Mesenchymal stem cell (in vitro differentiated cells and primary cell): Measurements from ENCODE around the gene ZFP91.

Source experiments
- DNase-seq: peaks from one replicate; pipeline ENCODE4 v3.0.0-alpha.2; 2013
- H2AFZ ChIP-seq: one replicate; pipeline ENCODE4 v1.6.1; 2013; ENCODE audit warnings: low read depth, mild to moderate bottlenecking, control low read depth, inconsistent platforms, low read length, moderate library complexity
- H2AK5ac ChIP-seq: 2 replicates; pipeline ENCODE4 v1.6.1; 2013; ENCODE audit warnings: low read length, moderate library complexity, mild to moderate bottlenecking, inconsistent platforms; ENCODE audit not compliant: severe bottlenecking
- H2BK120ac ChIP-seq: one replicate; pipeline ENCODE4 v1.6.1; 2013; ENCODE audit warnings: low read depth, mild to moderate bottlenecking, inconsistent platforms, low read length, moderate library complexity
- H2BK12ac ChIP-seq, 2 experiments: one replicate each; pipeline ENCODE4 v1.6.1; 2013; ENCODE audit warnings: inconsistent platforms in 2 of 2, low read length in 2 of 2, mild to moderate bottlenecking in 2 of 2, moderate library complexity in 2 of 2, control low read depth in 1 of 2
- H2BK15ac ChIP-seq: one replicate; pipeline ENCODE4 v1.6.1; 2013; ENCODE audit warnings: mild to moderate bottlenecking, low read depth, inconsistent platforms; ENCODE audit not compliant: poor library complexity, severe bottlenecking
- H2BK5ac ChIP-seq: 2 replicates; pipeline ENCODE4 v1.6.1; 2013; ENCODE audit warnings: low read depth, mild to moderate bottlenecking, low read length, control low read depth, inconsistent platforms; ENCODE audit not compliant: poor library complexity, severe bottlenecking
- H3K14ac ChIP-seq, 2 experiments: one replicate each; pipeline ENCODE4 v1.6.1; 2013; ENCODE audit warnings: inconsistent platforms in 2 of 2, low read length in 2 of 2, control low read depth in 1 of 2, mild to moderate bottlenecking in 1 of 2, moderate library complexity in 1 of 2
- H3K18ac ChIP-seq, 2 experiments: one replicate each; pipeline ENCODE4 v1.6.1; 2013; ENCODE audit warnings: inconsistent platforms in 2 of 2, low read length in 2 of 2, control low read depth in 1 of 2, low read depth in 1 of 2, mild to moderate bottlenecking in 1 of 2
- H3K23ac ChIP-seq, 2 experiments: one replicate each; pipeline ENCODE4 v1.6.1; 2013; ENCODE audit warnings: inconsistent platforms in 2 of 2, low read length in 2 of 2, mild to moderate bottlenecking in 2 of 2, moderate library complexity in 2 of 2, control low read depth in 1 of 2
- H3K27ac ChIP-seq: 2 replicates; pipeline ENCODE4 v1.5.1; 2013; ENCODE audit warnings: mild to moderate bottlenecking, moderate library complexity, low read length, control low read depth, inconsistent platforms; ENCODE audit not compliant: poor library complexity, severe bottlenecking
- H3K27me3 ChIP-seq, 2 experiments: 2 replicates each; pipeline versions ENCODE4 v1.6.1 to v1.7.0; 2013; ENCODE audit warnings: low read length in 2 of 2, mild to moderate bottlenecking in 2 of 2, moderate library complexity in 2 of 2, control low read depth in 1 of 2, inconsistent platforms in 1 of 2; ENCODE audit not compliant: control insufficient read depth in 1 of 2, insufficient read depth in 1 of 2
- H3K36me3 ChIP-seq, 2 experiments: 2 replicates each; pipeline versions ENCODE4 v1.6.1 to v1.7.0; 2013; ENCODE audit warnings: low read length in 2 of 2, control low read depth in 1 of 2, inconsistent platforms in 1 of 2, low read depth in 1 of 2, mild to moderate bottlenecking in 1 of 2; ENCODE audit not compliant: insufficient read depth in 2 of 2, control insufficient read depth in 1 of 2
- H3K4ac ChIP-seq, 2 experiments: one replicate each; pipeline ENCODE4 v1.6.1; 2013; ENCODE audit warnings: inconsistent platforms in 2 of 2, low read length in 2 of 2, mild to moderate bottlenecking in 2 of 2, moderate library complexity in 2 of 2, control low read depth in 1 of 2, low read depth in 1 of 2
- H3K4me1 ChIP-seq: 2 replicates; pipeline ENCODE4 v1.6.1; 2013; ENCODE audit warnings: low read depth, low read length, control low read depth; ENCODE audit not compliant: control insufficient read depth, insufficient read depth
- H3K4me2 ChIP-seq: 2 replicates; pipeline ENCODE4 v1.6.1; 2013; ENCODE audit warnings: low read length, mild to moderate bottlenecking, inconsistent platforms; ENCODE audit not compliant: poor library complexity, severe bottlenecking
- H3K4me3 ChIP-seq, 2 experiments: 2 replicates each; pipeline versions ENCODE4 v1.5.1 to v1.7.0; 2013; ENCODE audit warnings: low read length in 2 of 2, mild to moderate bottlenecking in 2 of 2, control low read depth in 1 of 2, low read depth in 1 of 2; ENCODE audit not compliant: insufficient read depth in 1 of 2
- H3K79me1 ChIP-seq: replicated peaks from 2 replicates; pipeline ENCODE4 v1.6.1; 2013; ENCODE audit warnings: mild to moderate bottlenecking, control low read depth, low read length, inconsistent platforms; ENCODE audit not compliant: poor library complexity, severe bottlenecking
- H3K9ac ChIP-seq: 2 replicates; pipeline ENCODE4 v1.7.0; 2013; ENCODE audit warnings: mild to moderate bottlenecking, low read length, moderate library complexity
- H3K9me3 ChIP-seq: 2 replicates; pipeline ENCODE4 v1.7.0; 2013; ENCODE audit warnings: mild to moderate bottlenecking, low read length; ENCODE audit not compliant: control insufficient read depth
- H4K8ac ChIP-seq: one replicate; pipeline ENCODE4 v1.6.1; 2013; ENCODE audit warnings: inconsistent platforms, mild to moderate bottlenecking, low read length, moderate library complexity
- H4K91ac ChIP-seq: one replicate; pipeline ENCODE4 v1.6.1; 2013; ENCODE audit warnings: mild to moderate bottlenecking, low read length, inconsistent platforms
- WGBS: methylation state at CpG from one replicate; pipeline ENCODE4 v1.1.7; 2013; ENCODE audit warnings: mixed read lengths; 5-methylcytosine and 5-hydroxymethylcytosine counted together

ZFP91 gene

DNA sequence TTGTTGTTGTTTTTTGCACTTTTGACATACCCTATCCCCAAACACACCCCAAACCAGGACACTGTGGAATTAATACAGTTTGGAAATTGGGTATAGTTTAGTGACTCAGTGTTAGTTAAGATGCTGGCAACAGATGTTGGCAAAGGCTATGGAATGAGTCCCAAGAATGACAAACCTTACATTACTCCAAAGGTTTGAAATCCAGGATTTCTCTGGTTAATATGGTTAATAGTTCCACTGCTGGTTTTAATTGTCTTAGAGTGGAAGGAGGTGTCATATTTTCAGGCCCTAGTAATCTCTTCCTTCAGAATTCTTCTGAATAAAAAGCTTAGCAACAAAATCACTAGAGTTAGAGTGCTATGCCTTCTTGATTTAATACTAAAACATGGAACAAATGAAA is 4.0 kb upstream of the ZFP91 start:
- Histone ChIP-seq H3K4me3 (peak overlapping the region in 1 of 2 experiments; percentile 85), H3K9ac (peak overlapping the region; percentile 99), H3K27ac (peak overlapping the region; percentile 72), H3K9me3 (peaks cover 8% of the 10 kb centered on the region), H3K14ac (no peak overlapping the region), H3K4ac (no peak overlapping the region), H4K8ac (no peak overlapping the region), H2BK12ac (no peak overlapping the region), H3K79me1 (peaks cover 8% of the 10 kb centered on the region), H3K18ac (no peak overlapping the region), H2AK5ac (no peak overlapping the region), H2BK120ac (no peak overlapping the region), H2BK5ac (no peak overlapping the region), H3K27me3 (no peaks in the 10 kb centered on the region), H3K4me2 (no peak overlapping the region), H2BK15ac (no peak overlapping the region), H4K91ac (no peak overlapping the region), H2AFZ (no peak overlapping the region), H3K4me1 (peaks cover 7% of the 10 kb centered on the region), H3K23ac (no peak overlapping the region), H3K36me3 (peaks cover 2 to 10% of the 10 kb centered on the region in 2 experiments)
- peak; percentile 10 for DNase-seq

DNA sequence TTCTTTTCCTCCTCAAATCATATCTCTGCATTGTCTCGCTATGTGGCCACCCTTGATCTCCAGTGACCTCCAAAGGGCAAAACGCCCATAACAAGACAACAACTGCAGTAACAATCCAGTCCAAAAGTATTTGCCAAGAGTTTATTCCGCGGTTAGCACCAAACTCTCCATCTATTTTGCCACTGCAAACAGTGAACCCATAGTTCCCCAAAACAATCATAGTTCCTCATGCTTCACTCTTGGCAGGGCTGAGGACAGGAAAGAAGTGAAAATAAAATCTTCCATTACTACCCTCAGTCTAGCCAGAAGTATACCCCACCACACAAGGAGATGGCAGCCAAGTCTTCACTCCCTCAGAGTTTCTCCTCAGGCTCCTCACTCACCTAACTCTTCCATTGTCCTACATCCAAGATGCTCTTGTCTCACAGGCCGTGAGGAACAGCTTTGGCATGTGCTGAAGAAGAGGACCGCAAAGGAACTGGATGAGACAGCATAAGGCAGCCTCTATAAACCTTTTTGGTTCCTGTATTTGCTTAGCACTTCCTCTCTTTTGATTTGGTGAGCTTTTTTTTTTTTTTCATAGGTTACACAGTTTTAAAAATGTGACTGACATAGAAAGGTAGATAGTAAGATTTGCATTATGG is 3.4 kb upstream of the ZFP91 start, which contains the start of gene LPXN:
Gene LPXN, minus strand, starts transcription at position 480 of the 644 bp plus-strand sequence. Its CDS starts 84 bp downstream, at position 396.
- no peak within 1 kb of the TSS for H2BK15ac ChIP-seq
- H2BK12ac ChIP-seq: peak within 1 kb of the TSS; percentile 10 to 87
- H3K36me3 ChIP-seq: peaks cover 0 to 6% of the 10 kb centered on the region in 2 experiments
- H4K91ac ChIP-seq: no peak within 1 kb of the TSS
- peak within 1 kb of the TSS in 1 of 2 experiments; percentile 54 for H3K4ac ChIP-seq
- peak within 1 kb of the TSS; percentile 79 for H3K27ac ChIP-seq
- peaks cover 7% of the 10 kb centered on the region for H3K4me1 ChIP-seq
- H2BK5ac ChIP-seq: peak within 1 kb of the TSS; percentile 3
- WGBS: 94% methylated on average over 6 of the region's 6 CpGs
- H3K14ac ChIP-seq: no peak within 1 kb of the TSS
- H4K8ac ChIP-seq: peak within 1 kb of the TSS; percentile 61
- H2AK5ac ChIP-seq: peak within 1 kb of the TSS; percentile 83
- H3K27me3 ChIP-seq: no peaks in the 10 kb centered on the region
- peak within 1 kb of the TSS; percentile 99 for H3K9ac ChIP-seq
- H3K9me3 ChIP-seq: peaks cover 5% of the 10 kb centered on the region
- no peak within 1 kb of the TSS for H2BK120ac ChIP-seq
- H3K18ac ChIP-seq: peak within 1 kb of the TSS in 1 of 2 experiments; percentile 4
- peak within 1 kb of the TSS; percentile 83 for H3K4me2 ChIP-seq
- peaks cover 7% of the 10 kb centered on the region for H3K79me1 ChIP-seq
- peak; percentile 18 for DNase-seq
- H2AFZ ChIP-seq: no peak within 1 kb of the TSS
- peak within 1 kb of the TSS in 1 of 2 experiments; percentile 85 for H3K4me3 ChIP-seq
- H3K23ac ChIP-seq: no peak within 1 kb of the TSS

DNA sequence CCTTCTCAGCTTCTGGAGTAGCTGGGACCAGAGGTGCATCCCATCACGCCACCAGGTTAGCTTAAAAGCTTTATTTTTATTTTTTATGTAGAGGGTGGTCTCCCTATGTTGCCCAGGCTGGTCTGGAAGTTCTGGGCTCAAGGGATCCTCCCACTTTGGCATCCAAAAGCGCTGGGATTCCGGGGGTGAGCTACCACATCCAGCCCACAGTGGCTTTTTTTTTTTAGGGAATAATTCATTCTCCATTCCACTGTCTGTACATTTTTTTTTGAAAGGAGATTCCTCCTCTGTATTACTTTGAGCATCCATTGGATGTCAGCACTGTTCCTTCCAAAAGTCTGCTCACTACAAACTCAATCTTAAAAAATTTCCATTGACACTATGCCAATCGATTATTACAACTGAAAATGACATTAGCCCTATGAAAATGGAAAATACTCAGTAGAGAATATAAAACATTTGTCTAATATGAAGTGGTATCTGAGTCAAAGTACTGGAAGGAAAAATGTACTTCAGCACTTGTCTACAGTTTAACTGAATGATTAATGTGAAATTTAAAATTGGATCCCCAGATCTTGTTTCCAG is 1.9 kb upstream of the ZFP91 start:
- Histone ChIP-seq H3K27ac (peak overlapping the region; percentile 100), H3K4ac (peak overlapping the region in 1 of 2 experiments; percentile 54), H2BK12ac (peak overlapping the region in 1 of 2 experiments; percentile 87), H3K14ac (no peak overlapping the region), H2BK5ac (no peak overlapping the region), H3K9ac (peak overlapping the region; percentile 99), H3K79me1 (peaks cover 2% of the 10 kb centered on the region), H2AK5ac (peak overlapping the region; percentile 83), H2BK15ac (peak overlapping the region; percentile 66), H4K91ac (no peak overlapping the region), H4K8ac (peak overlapping the region; percentile 60), H2AFZ (no peak overlapping the region), H3K9me3 (no peaks in the 10 kb centered on the region), H3K4me3 (peak overlapping the region in 1 of 2 experiments; percentile 85), H3K23ac (no peak overlapping the region), H3K36me3 (peaks cover 0 to 4% of the 10 kb centered on the region in 2 experiments), H3K27me3 (no peaks in the 10 kb centered on the region), H3K4me2 (peak overlapping the region; percentile 83), H3K4me1 (peaks cover 10% of the 10 kb centered on the region), H2BK120ac (no peak overlapping the region), H3K18ac (peak overlapping the region; percentile 4 to 34)
- 33% methylated on average over 3 of the region's 4 CpGs for WGBS
- peak; percentile 79 for DNase-seq

DNA sequence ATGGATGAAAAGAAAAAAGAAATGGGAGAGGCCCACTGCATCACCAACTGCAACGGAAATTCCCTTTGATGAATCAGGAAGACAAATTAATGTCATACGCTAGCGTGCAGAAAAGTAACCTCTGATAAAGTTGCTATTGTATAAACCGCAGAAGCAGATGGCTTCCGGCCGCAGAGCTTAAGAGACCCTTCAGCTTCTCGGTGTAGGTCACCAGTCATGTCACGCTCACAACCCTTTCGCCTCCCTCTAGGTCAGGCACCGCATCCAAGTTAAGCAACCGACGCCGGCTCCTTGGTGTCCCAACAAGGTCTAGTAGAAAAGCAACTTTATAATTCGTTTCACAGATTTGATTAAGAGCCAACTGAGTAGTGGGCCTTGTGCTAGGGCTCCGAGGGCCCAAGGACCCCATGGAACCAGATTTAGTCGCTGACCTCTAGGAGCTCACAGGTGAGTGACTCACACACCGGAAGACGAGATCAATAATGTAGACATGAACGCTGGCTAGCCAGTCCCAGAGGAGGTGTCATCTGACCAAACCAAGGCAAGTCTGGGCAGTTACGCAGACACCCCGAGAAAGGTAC is 1.2 kb upstream of the ZFP91 start:
- Histone ChIP-seq H3K79me1 (peaks cover 2% of the 10 kb centered on the region), H3K4me3 (peak overlapping the region; percentile 66 to 85), H2AFZ (no peak overlapping the region), H3K18ac (peak overlapping the region; percentile 93 to 95), H2BK5ac (peak overlapping the region; percentile 88), H2BK120ac (peak overlapping the region; percentile 67), H3K14ac (no peak overlapping the region), H2BK15ac (peak overlapping the region; percentile 78), H2BK12ac (peak overlapping the region; percentile 3 to 86), H3K27ac (peak overlapping the region; percentile 100), H3K4ac (peak overlapping the region; percentile 70 to 96), H3K4me2 (peak overlapping the region; percentile 64), H4K8ac (peak overlapping the region; percentile 96), H3K4me1 (peaks cover 10% of the 10 kb centered on the region), H3K27me3 (no peaks in the 10 kb centered on the region), H2AK5ac (peak overlapping the region; percentile 61), H3K9me3 (no peaks in the 10 kb centered on the region), H3K36me3 (peaks cover 0 to 6% of the 10 kb centered on the region in 2 experiments), H4K91ac (peak overlapping the region; percentile 91), H3K23ac (peak overlapping the region in 1 of 2 experiments; percentile 90), H3K9ac (peak overlapping the region; percentile 99)
- peak; percentile 99 for DNase-seq
- WGBS: under 1% methylated on average over 21 of the region's 21 CpGs
